HEK293 (cell line): ENCODE results near the gene SPATA24.

Source experiments
- CTCF ChIP-seq: fragments of 450-650 bp; formaldehyde crosslinking; IDR thresholded peaks from 2 replicates; pipeline ENCODE4 v1.5.1; 2016; ENCODE audit warnings: missing biosample characterization, missing genetic modification characterization
- HOXC10 ChIP-seq: sonication (generic); formaldehyde crosslinking; IDR thresholded peaks from 2 replicates; pipeline ENCODE4 v1.8.1; 2023; ENCODE audit warnings: mild to moderate bottlenecking, missing genetic modification reagents
- SETDB1 ChIP-seq: IDR thresholded peaks from one replicate; pipeline ENCODE4 v1.6.1; 2017; ENCODE audit warnings: mild to moderate bottlenecking, low read length, moderate library complexity, mixed read lengths; ENCODE audit not compliant: insufficient read length
- YY1 ChIP-seq: fragments of 450-650 bp; formaldehyde crosslinking; IDR thresholded peaks from 2 replicates; pipeline ENCODE4 v1.5.1; 2018; ENCODE audit warnings: missing biosample characterization, missing genetic modification characterization
- ZBTB49 ChIP-seq: fragments of 450-650 bp; formaldehyde crosslinking; IDR thresholded peaks from 2 replicates; pipeline ENCODE4 v1.5.1; 2016; ENCODE audit warnings: missing biosample characterization, missing genetic modification characterization, low read depth
- ZNF24 ChIP-seq: fragments of 450-650 bp; formaldehyde crosslinking; IDR thresholded peaks from 2 replicates; pipeline ENCODE4 v1.5.1; 2016; ENCODE audit warnings: missing biosample characterization, missing genetic modification characterization
- ZNF274 ChIP-seq, 2 experiments: fragments of 200-500 bp in 1 of 2; fragments of 450-650 bp in 1 of 2; sonication (Bioruptor generic) in 1 of 2; formaldehyde crosslinking in 1 of 2; IDR thresholded peaks; 2 replicates each; pipeline versions ENCODE4 v1.5.1 to v1.6.1; 2014 to 2016; ENCODE audit warnings: borderline replicate concordance in 1 of 2, inconsistent platforms in 1 of 2, low read length in 1 of 2, missing biosample characterization in 1 of 2, missing genetic modification characterization in 1 of 2
- ZNF404 ChIP-seq: fragments of 450-650 bp; formaldehyde crosslinking; IDR thresholded peaks from 2 replicates; pipeline ENCODE4 v1.5.1; 2017; ENCODE audit warnings: missing biosample characterization, missing genetic modification characterization
- ZNF530 ChIP-seq: fragments of 450-650 bp; formaldehyde crosslinking; IDR thresholded peaks from 2 replicates; pipeline ENCODE4 v1.5.1; 2016; ENCODE audit warnings: low read depth, missing biosample characterization, missing genetic modification characterization
- ZNF558 ChIP-seq: fragments of 450-650 bp; formaldehyde crosslinking; IDR thresholded peaks from 2 replicates; pipeline ENCODE4 v1.5.1; 2016; ENCODE audit warnings: missing biosample characterization, missing genetic modification characterization
- ZNF747 ChIP-seq: fragments of 450-650 bp; formaldehyde crosslinking; IDR thresholded peaks from 2 replicates; pipeline ENCODE4 v1.5.1; 2016; ENCODE audit warnings: missing biosample characterization, missing genetic modification characterization
- ZNF777 ChIP-seq: fragments of 450-650 bp; formaldehyde crosslinking; IDR thresholded peaks from 2 replicates; pipeline ENCODE4 v1.5.1; 2017; ENCODE audit warnings: missing biosample characterization, missing genetic modification characterization, borderline replicate concordance

- TF ChIP-seq ZNF558 (tag by site-specific recombination) (no peak), CTCF (no peak), ZBTB49 (tag by site-specific recombination) (no peak), ZNF404 (tag by site-specific recombination) (no peak), ZNF747 (no peak), ZNF24 (tag by site-specific recombination) (no peak), ZNF530 (no peak), YY1 (tag by site-specific recombination) (no peak), HOXC10 (CRISPR knock-in tag) (no peak), SETDB1 (no peak), ZNF777 (no peak), ZNF274 (IDR thresholded peaks at IDR 0.05; ENCODE audit: low read length) (no peak), ZNF274 (tag by site-specific recombination; IDR thresholded peaks at IDR 0.05; ENCODE audit: borderline replicate concordance) (no peak)
Observed at GRCh38 chr5:139363937-139364336, 40.0 kb downstream of the SPATA24 start.
